Tibial nerve (tissue), 4 donors: ENCODE data around the gene RFPL2. TPM values are rescaled to one million over a fixed set of nuclear protein-coding genes. Genes with fewer than 3 reads are reported as not detected.

ENCODE experiments used
- DNase-seq, 2 donors: peaks; one replicate each; pipeline ENCODE4 v3.0.0-alpha.2; 2019; ENCODE audit warnings: low spot score in 2 of 2
- H3K27ac ChIP-seq, 4 donors: fragments of 200-600 bp; sonication (generic) in 3 of 4; one replicate each; pipeline ENCODE4 v1.5.1; 2017 to 2019; ENCODE audit warnings: mild to moderate bottlenecking in 1 of 4
- H3K27me3 ChIP-seq, 2 donors: fragments of 200-600 bp; sonication (generic) in 1 of 2; one replicate each; pipeline versions ENCODE4 v1.5.1 to v1.6.0; 2017 to 2019
- H3K36me3 ChIP-seq, 3 donors: fragments of 200-600 bp; sonication (generic); one replicate each; pipeline ENCODE4 v1.5.1; 2018 to 2019
- H3K4me1 ChIP-seq, 4 donors: fragments of 200-600 bp; sonication (generic) in 3 of 4; one replicate each; pipeline ENCODE4 v1.5.1; 2017 to 2019
- H3K4me3 ChIP-seq, 4 donors: fragments of 200-600 bp; sonication (generic) in 3 of 4; one replicate each; pipeline ENCODE4 v1.5.1; 2017 to 2019; ENCODE audit warnings: mild to moderate bottlenecking in 1 of 4, moderate library complexity in 1 of 4
- H3K9me3 ChIP-seq, 4 donors: fragments of 200-600 bp; sonication (generic) in 3 of 4; one replicate each; pipeline ENCODE4 v1.5.1; 2017 to 2019
- EP300 ChIP-seq, 2 donors: sonication (generic); formaldehyde crosslinking; IDR thresholded peaks; one replicate each; pipeline ENCODE4 v1.6.1; 2017; ENCODE audit warnings: antibody characterized with exemption in 2 of 2, mild to moderate bottlenecking in 1 of 2
- POLR2A ChIP-seq, 2 donors: fragments of 450-650 bp; IDR thresholded peaks; one replicate each; pipeline ENCODE4 v1.6.1; 2017; ENCODE audit warnings: antibody characterized with exemption in 2 of 2, mild to moderate bottlenecking in 2 of 2, moderate library complexity in 2 of 2
- WGBS, 2 donors: methylation state at CpG; one replicate each; pipeline ENCODE4 v1.1.5; 2018; 5-methylcytosine and 5-hydroxymethylcytosine counted together
- total RNA-seq, 4 donors: library from RNA; depleted of rRNA; stranded (reverse); fragments of >200 nt; gene quantifications; one replicate each; pipeline ENCODE4 v1.1.0, GENCODE V29; 2016
- TF ChIP-seq, protein P1 (sequence below), 5 experiments: fragments of 200-600 bp in 3 of 5; fragments of 450-650 bp in 2 of 5; sonication (generic) in 3 of 5; IDR thresholded peaks; one replicate each; pipeline ENCODE4 v1.5.1; 2016 to 2019; ENCODE audit warnings: antibody characterized with exemption in 5 of 5, mild to moderate bottlenecking in 3 of 5, moderate library complexity in 2 of 5

The RFPL2 gene
- not detected for total RNA-seq

GRCh38 chr22:32204856-32205722 lies at the start of gene RFPL2:
RFPL2 (minus strand) TSS chr22:32205073; CDS start chr22:32202451, 2,622 bp downstream.
- DNase-seq: no peak
- Histone ChIP-seq H3K4me3 (peak within 1 kb of the TSS in 1 of 4 donors; percentile 15), H3K27me3 (peaks cover 0 to 34% of the 10 kb centered on the region in 2 donors), H3K4me1 (peaks cover 0 to 21% (median 0%) of the 10 kb centered on the region in 4 donors), H3K27ac (no peak within 1 kb of the TSS), H3K36me3 (no peaks in the 10 kb centered on the region), H3K9me3 (no peaks in the 10 kb centered on the region)
- TF ChIP-seq EP300 (IDR thresholded peaks at IDR 0.05) (no peak), POLR2A (IDR thresholded peaks at IDR 0.05) (no peak)
- TF ChIP-seq, protein P1, sequence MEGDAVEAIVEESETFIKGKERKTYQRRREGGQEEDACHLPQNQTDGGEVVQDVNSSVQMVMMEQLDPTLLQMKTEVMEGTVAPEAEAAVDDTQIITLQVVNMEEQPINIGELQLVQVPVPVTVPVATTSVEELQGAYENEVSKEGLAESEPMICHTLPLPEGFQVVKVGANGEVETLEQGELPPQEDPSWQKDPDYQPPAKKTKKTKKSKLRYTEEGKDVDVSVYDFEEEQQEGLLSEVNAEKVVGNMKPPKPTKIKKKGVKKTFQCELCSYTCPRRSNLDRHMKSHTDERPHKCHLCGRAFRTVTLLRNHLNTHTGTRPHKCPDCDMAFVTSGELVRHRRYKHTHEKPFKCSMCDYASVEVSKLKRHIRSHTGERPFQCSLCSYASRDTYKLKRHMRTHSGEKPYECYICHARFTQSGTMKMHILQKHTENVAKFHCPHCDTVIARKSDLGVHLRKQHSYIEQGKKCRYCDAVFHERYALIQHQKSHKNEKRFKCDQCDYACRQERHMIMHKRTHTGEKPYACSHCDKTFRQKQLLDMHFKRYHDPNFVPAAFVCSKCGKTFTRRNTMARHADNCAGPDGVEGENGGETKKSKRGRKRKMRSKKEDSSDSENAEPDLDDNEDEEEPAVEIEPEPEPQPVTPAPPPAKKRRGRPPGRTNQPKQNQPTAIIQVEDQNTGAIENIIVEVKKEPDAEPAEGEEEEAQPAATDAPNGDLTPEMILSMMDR (IDR thresholded peaks at IDR 0.05): no peak
- 69 to 80% methylated on average over 37 to 41 of the region's 41 CpGs for WGBS, 2 donors

DNA sequence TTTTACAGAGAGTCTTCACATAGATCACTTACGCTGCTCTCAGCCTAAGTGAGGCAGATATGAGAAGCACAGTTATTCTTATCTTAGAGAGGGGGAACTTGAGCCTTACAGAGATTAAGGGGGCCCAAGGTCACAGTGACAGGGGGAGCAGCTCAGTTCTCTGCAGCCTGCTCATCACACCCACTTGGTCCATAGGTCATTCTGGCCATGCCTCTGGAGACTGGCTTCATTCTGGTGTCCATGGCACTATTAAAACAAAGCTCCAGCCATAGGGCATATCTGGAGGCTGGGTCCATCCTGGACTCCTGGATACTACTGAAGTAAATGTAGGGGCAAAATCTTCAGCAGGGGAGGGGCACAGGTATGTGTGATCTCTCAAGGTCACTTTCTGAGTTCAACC lies 44.4 kb upstream of the RFPL2 start:
- H3K4me3 ChIP-seq: no peak overlapping the region
- TF ChIP-seq, protein P1 (IDR thresholded peaks at IDR 0.05): no peak
- TF ChIP-seq POLR2A (IDR thresholded peaks at IDR 0.05): no peak
- no peak for TF ChIP-seq EP300 (IDR thresholded peaks at IDR 0.05)
- no peaks in the 10 kb centered on the region for H3K4me1 ChIP-seq
- WGBS, 2 donors: 75 to 81% methylated on average over 1 of the region's 1 CpG
- no peak overlapping the region for H3K27ac ChIP-seq
- no peaks in the 10 kb centered on the region for H3K36me3 ChIP-seq
- H3K27me3 ChIP-seq: no peaks in the 10 kb centered on the region
- DNase-seq: no peak
- H3K9me3 ChIP-seq: peaks cover 0 to 3% (median 0%) of the 10 kb centered on the region in 4 donors

- Histone ChIP-seq H3K27me3 (no peaks in the 10 kb centered on the region), H3K36me3 (no peaks in the 10 kb centered on the region), H3K4me3 (no peak overlapping the region), H3K27ac (no peak overlapping the region), H3K4me1 (no peaks in the 10 kb centered on the region), H3K9me3 (peaks cover 0 to 3% (median 0%) of the 10 kb centered on the region in 4 donors)
- 61 to 73% methylated on average over 1 of the region's 1 CpG for WGBS, 2 donors
- TF ChIP-seq, protein P1 (IDR thresholded peaks at IDR 0.05): no peak
- TF ChIP-seq POLR2A (IDR thresholded peaks at IDR 0.05): no peak
- DNase-seq: no peak
These were observed 43.4 kb upstream of the RFPL2 start for GRCh38 chr22:32248276-32248675.

DNA sequence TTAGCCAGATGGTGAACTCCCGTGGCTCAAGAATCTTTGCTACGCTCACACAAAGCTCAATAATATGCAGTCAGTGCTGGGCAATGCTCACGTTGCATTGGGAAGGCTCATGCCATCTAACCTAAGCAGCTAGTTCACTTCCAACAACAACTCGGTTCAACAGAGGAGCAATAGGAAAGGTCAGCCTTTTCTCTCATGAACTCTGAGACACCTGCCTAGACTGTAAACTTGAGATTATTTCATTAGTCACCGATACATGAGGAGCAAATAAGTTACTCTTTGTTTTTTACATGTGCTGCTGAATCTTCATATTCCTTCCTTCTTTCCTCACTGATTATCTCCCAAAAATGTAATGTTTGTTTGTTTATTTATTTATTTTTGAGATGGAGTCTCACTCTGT lies 41.3 kb upstream of the RFPL2 start:
- DNase-seq: no peak
- H3K36me3 ChIP-seq: no peaks in the 10 kb centered on the region
- no peaks in the 10 kb centered on the region for H3K27me3 ChIP-seq
- 70 to 72% methylated on average over 5 of the region's 5 CpGs for WGBS, 2 donors
- no peak overlapping the region for H3K27ac ChIP-seq
- H3K9me3 ChIP-seq: peaks cover 0 to 3% (median 0%) of the 10 kb centered on the region in 4 donors
- H3K4me3 ChIP-seq: no peak overlapping the region
- TF ChIP-seq POLR2A (IDR thresholded peaks at IDR 0.05) (no peak), EP300 (IDR thresholded peaks at IDR 0.05) (no peak)
- TF ChIP-seq, protein P1 (IDR thresholded peaks at IDR 0.05): no peak
- no peaks in the 10 kb centered on the region for H3K4me1 ChIP-seq

GRCh38 chr22:32245042-32245441 lies 40.2 kb upstream of the RFPL2 start:
- no peak overlapping the region for H3K27ac ChIP-seq
- H3K4me1 ChIP-seq: no peaks in the 10 kb centered on the region
- WGBS, 2 donors: 63 to 71% methylated on average over 3 of the region's 3 CpGs
- H3K27me3 ChIP-seq: no peaks in the 10 kb centered on the region
- peaks cover 0 to under 1% (median 0%) of the 10 kb centered on the region in 4 donors for H3K9me3 ChIP-seq
- TF ChIP-seq, protein P1 (IDR thresholded peaks at IDR 0.05): no peak
- no peak for DNase-seq
- no peaks in the 10 kb centered on the region for H3K36me3 ChIP-seq
- H3K4me3 ChIP-seq: no peak overlapping the region
